ENCODE results near the gene ATXN7L1. TPM values are rescaled to one million over a fixed set of nuclear protein-coding genes. Genes with fewer than 3 reads are reported as not detected.

Gene ATXN7L1
- total RNA-seq, 1 experiment from 2014 or later: 14.6 TPM

DNA sequence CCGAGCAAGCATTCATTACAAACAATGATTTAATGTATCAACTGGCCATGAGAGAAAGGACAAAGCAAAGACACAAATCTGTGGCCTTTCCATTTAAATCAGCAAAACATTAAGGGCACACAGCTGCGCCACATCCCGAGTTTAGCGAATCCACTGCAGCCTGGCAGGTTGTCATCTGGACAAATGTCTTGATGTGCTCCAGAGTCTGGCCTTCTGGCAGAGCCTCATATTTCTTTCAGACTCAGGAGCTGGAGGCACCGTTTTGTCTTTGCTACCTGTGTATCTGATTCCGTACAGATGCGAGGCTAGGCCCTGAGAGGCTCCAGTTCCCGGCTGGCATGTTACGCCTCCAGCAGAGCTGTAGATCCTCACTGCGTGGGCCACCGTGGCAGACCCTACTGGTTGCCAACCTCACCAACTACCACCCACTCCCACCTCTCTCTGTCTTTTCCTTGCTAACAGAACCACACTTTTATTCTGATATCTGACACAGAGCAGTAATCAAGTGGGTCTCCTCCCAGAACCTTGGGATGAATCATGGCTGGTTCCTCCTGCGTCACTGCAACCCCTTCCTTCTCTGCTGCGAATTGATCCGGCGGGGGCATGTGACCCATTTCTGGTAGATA is 254.2 kb downstream of the ATXN7L1 start:
- intact Hi-C loops (cut with micrococcal nuclease; ENCODE audit: unreplicated experiment): no loop called here
- no TSS peak for BruUV-seq (replicated peaks)
- Histone ChIP-seq H3K79me2 (ENCODE audit: low read depth) (no peaks in the 10 kb centered on the region), H3K4me2 (no peak overlapping the region), H3K27ac (no peak overlapping the region), H3K4me3 (no peak overlapping the region), H4K20me1 (ENCODE audit: insufficient read depth) (no peaks in the 10 kb centered on the region), H3K9me2 (ENCODE audit: insufficient read depth) (no peaks in the 10 kb centered on the region), H3K27me3 (ENCODE audit: insufficient read depth, low read depth) (no peaks in the 10 kb centered on the region), H3K9me3 (ENCODE audit: insufficient read depth, low read depth) (no peaks in the 10 kb centered on the region; the same call in 1 of the 2 replicates), H3K4me1 (replicated peaks; ENCODE audit: insufficient read depth) (no peaks in the 10 kb centered on the region), H3K36me3 (ENCODE audit: low read depth) (no peaks in the 10 kb centered on the region), H3F3A (ENCODE audit: insufficient read depth, low read depth) (no peaks in the 10 kb centered on the region), H2AFZ (no peak overlapping the region)
- no peak for DNase-seq
- TF ChIP-seq, protein P1, sequence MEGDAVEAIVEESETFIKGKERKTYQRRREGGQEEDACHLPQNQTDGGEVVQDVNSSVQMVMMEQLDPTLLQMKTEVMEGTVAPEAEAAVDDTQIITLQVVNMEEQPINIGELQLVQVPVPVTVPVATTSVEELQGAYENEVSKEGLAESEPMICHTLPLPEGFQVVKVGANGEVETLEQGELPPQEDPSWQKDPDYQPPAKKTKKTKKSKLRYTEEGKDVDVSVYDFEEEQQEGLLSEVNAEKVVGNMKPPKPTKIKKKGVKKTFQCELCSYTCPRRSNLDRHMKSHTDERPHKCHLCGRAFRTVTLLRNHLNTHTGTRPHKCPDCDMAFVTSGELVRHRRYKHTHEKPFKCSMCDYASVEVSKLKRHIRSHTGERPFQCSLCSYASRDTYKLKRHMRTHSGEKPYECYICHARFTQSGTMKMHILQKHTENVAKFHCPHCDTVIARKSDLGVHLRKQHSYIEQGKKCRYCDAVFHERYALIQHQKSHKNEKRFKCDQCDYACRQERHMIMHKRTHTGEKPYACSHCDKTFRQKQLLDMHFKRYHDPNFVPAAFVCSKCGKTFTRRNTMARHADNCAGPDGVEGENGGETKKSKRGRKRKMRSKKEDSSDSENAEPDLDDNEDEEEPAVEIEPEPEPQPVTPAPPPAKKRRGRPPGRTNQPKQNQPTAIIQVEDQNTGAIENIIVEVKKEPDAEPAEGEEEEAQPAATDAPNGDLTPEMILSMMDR (conservative IDR thresholded peaks at IDR 0.05): no peak
- TF ChIP-seq EZH2 (IDR thresholded peaks at IDR 0.05; ENCODE audit: low read depth): no peak
- ChIA-PET CTCF (interaction anchor here (0.6 kb wide), 1 partner anchor 78 kb away, joined by 3 read pairs; no protein-coding TSS in a partner anchor), POLR2A (ENCODE audit: unreplicated experiment) (no interaction called here)

DNA sequence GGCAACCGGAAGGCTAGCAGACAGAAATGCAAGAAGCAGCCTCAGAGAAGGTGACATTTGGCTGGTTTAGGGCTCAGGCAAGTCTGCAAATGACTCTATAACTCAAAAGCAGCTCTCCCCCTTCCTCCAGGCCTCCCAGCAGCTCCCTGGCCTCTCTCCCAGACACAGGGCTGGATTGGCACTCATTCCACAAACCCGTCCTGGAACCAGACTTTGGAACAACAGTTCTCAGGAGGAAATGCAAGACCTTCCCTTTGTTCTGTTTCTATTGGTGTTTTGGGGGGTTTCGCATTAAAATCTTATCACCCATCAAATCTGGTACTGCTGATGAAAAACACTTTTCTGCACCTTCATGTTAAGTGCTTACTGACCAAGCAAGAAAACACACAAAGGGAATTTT is 254.8 kb downstream of the ATXN7L1 start:
- Histone ChIP-seq H3F3A (ENCODE audit: insufficient read depth, low read depth) (no peaks in the 10 kb centered on the region), H3K27me3 (ENCODE audit: insufficient read depth, low read depth) (no peaks in the 10 kb centered on the region), H3K4me3 (no peak overlapping the region), H3K79me2 (ENCODE audit: low read depth) (no peaks in the 10 kb centered on the region), H3K9me2 (ENCODE audit: insufficient read depth) (no peaks in the 10 kb centered on the region), H4K20me1 (ENCODE audit: insufficient read depth) (no peaks in the 10 kb centered on the region), H3K4me2 (no peak overlapping the region), H2AFZ (no peak overlapping the region), H3K27ac (no peak overlapping the region), H3K9me3 (ENCODE audit: insufficient read depth, low read depth) (no peaks in the 10 kb centered on the region; the same call in 1 of the 2 replicates), H3K36me3 (ENCODE audit: low read depth) (no peaks in the 10 kb centered on the region), H3K4me1 (replicated peaks; ENCODE audit: insufficient read depth) (no peaks in the 10 kb centered on the region)
- CTCF ChIA-PET: interaction anchor here (0.6 kb wide), 1 partner anchor 78 kb away, joined by 3 read pairs; no protein-coding TSS in a partner anchor
- TF ChIP-seq, protein P1 (conservative IDR thresholded peaks at IDR 0.05): no peak
- no peak for TF ChIP-seq EZH2 (IDR thresholded peaks at IDR 0.05; ENCODE audit: low read depth)
- intact Hi-C loops (cut with micrococcal nuclease; ENCODE audit: unreplicated experiment): no loop called here
- POLR2A ChIA-PET (ENCODE audit: unreplicated experiment): no interaction called here
- BruUV-seq (replicated peaks): no TSS peak
- DNase-seq: no peak

DNA sequence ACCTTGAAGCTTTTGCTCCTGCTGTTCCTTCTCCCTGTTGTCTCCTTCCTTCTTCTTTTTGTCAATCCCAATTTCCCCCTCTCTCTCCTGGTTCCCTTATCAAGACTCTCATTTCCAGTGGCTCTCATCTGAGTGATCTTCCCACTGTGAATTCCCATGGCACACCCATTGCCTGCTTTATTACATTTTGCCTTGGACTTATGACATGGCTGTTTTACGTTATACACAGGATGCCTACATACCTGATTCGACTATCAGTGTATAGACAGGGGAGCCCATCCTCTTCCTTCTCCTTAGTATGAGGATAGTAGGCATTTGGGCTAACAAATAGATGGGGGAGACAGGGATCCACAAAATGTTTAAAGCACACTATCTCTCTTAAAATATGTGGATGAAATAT is 255.2 kb downstream of the ATXN7L1 start:
- BruUV-seq (replicated peaks): no TSS peak
- no peak overlapping the region for H3K4me3 ChIP-seq
- H3K9me2 ChIP-seq (ENCODE audit: insufficient read depth): no peaks in the 10 kb centered on the region
- DNase-seq: no peak
- ChIA-PET CTCF (no interaction called here), POLR2A (ENCODE audit: unreplicated experiment) (no interaction called here)
- H3K4me1 ChIP-seq (replicated peaks; ENCODE audit: insufficient read depth): no peaks in the 10 kb centered on the region
- H4K20me1 ChIP-seq (ENCODE audit: insufficient read depth): no peaks in the 10 kb centered on the region
- H3K27me3 ChIP-seq (ENCODE audit: insufficient read depth, low read depth): no peaks in the 10 kb centered on the region
- no peaks in the 10 kb centered on the region for H3F3A ChIP-seq (ENCODE audit: insufficient read depth, low read depth)
- H3K36me3 ChIP-seq (ENCODE audit: low read depth): no peaks in the 10 kb centered on the region
- no peak overlapping the region for H3K27ac ChIP-seq
- intact Hi-C loops (cut with micrococcal nuclease; ENCODE audit: unreplicated experiment): no loop called here
- H2AFZ ChIP-seq: no peak overlapping the region
- H3K9me3 ChIP-seq (ENCODE audit: insufficient read depth, low read depth): no peaks in the 10 kb centered on the region; the same call in 1 of the 2 replicates
- H3K79me2 ChIP-seq (ENCODE audit: low read depth): no peaks in the 10 kb centered on the region
- no peak for TF ChIP-seq EZH2 (IDR thresholded peaks at IDR 0.05; ENCODE audit: low read depth)
- TF ChIP-seq, protein P1 (conservative IDR thresholded peaks at IDR 0.05): no peak
- no peak overlapping the region for H3K4me2 ChIP-seq
